Ureter (tissue), 1 donor: ENCODE results near the gene LACTBL1. TPM values are rescaled to one million over a fixed set of nuclear protein-coding genes. Genes with fewer than 3 reads are reported as not detected.

Source experiments
- DNase-seq: peaks from one replicate; pipeline ENCODE4 v3.0.0-alpha.2; 2020; ENCODE audit warnings: low spot score
- total RNA-seq: library from RNA; stranded (reverse); gene quantifications from one replicate; pipeline ENCODE4 v1.2.4, GENCODE V29; 2023
- donor health status: DM: yes; HTN: yes; CAD: no.

LACTBL1 gene
- total RNA-seq, 1 donor from 2014 or later: not detected

DNA sequence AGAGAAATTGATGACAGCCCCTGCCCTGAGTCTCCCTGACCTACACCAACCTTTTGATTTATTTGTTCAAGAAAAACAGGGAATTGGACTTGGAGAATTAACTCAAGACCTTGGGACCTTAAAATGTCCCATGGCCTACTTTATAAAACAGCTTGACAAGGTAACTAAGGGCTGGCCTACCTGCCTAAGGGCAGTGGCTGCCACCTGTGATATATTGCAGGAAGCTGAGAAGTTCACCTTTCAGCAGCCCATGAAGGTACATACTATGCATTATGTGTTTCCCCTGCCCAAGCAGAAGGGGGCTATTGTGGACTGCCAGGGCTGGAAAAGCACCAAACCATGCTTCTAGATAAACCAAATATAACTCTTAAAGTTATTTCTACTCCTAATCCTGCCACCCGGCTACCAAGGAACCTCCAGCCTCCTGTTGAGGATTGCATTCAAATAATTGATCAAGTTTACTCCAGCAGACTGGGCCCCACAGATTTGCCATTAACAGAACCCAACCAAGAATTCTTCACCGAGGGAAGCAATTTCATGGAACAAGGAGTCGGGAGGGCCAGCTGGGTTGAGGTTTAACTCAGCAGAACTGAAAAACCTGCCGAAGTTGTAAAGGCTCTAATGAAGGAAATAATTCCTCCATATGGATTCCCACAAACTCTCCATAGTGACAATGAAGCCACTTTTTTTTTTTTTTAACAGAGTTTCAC lies 28.2 kb downstream of the LACTBL1 start:
- no peak for DNase-seq

DNA sequence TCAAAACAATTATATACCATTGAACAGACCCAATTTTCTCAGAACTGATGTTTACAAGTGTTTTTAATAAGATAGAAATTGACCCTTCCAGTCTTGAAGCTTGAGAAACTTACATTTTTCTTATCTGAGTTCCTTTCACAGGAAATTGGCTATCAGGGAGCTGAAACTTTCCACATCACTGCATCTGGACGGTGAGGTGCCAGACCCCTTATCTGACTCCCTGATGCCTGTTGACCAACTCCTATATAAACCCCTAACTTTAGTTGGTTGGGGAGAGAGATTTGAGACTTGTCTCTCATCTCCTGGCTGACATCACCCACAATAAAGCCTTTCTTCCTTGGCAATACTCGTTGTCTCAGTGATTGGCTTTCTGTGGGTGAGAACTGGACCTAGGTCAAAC lies 31.4 kb downstream of the LACTBL1 start:
- no peak for DNase-seq

DNA sequence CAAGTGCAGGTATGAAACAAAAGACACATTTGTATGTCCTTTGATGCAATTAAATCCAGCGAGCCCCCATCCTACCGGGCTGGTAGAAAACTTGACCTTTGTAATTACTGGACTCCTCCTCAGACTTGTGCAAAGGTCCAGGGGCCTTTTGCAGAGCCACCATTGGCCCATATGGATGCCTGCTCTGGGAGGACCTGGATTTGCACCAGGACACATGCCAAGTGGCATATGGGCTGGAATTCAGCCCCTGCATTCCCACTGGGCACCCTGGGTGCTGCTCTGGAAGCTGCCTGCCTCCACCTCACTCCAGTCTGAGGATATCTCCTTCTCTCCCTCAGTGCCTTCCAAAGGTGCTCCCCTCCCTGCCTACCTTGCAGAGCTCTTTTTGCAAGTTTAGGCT lies 36.0 kb downstream of the LACTBL1 start:
- no peak for DNase-seq

DNA sequence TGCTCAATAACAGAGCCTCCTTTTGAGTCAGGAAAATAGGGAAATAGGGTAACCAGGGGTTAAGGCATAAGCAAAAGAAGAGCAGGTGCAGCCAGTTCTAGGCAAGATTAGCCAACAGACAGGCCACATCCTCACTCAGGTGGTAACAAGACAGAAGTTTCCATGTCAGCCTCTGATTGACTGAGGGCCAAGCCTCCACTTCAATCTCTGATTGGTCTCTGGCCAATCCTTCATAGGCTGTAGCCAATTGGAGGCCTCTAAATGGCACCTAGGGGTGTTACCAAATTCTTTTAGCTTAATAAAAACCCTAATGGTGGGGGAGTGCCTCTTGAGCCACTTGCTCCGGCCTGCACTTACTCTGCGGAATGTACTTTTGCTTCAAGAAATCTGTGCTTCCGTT lies 37.2 kb downstream of the LACTBL1 start:
- no peak for DNase-seq

DNA sequence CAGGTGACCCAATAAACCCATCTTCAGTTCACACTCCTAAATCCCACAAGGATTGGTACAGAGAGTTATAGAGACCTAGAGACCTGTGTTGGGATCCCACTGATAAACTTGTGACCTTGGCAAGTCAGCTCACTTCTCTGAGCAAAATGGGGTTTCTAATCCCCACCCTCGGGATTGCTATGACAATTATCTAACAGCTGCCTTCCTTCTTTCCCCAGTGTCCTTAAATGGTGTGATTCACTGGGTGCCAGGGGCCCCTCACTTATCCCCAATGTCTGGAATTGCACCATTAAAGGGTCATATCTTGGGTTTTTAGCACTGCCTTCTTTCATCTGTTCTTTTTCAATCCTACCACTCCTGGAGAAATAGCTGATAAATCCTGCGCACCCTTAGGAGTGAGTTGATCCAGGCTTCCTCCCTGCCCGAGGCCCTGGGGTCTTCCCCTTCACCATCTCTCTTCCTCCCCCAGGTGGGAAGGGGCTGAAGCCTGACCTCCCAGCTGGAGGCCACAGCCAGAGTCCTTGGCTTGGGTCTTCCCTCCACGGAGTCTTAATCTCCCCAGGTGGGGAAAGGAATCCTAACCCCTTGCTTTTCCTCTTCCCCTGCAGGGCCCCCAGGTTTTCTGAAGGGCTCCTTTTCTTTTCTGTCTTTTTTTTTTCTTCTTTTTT lies 39.7 kb downstream of the LACTBL1 start:
- no peak for DNase-seq

DNA sequence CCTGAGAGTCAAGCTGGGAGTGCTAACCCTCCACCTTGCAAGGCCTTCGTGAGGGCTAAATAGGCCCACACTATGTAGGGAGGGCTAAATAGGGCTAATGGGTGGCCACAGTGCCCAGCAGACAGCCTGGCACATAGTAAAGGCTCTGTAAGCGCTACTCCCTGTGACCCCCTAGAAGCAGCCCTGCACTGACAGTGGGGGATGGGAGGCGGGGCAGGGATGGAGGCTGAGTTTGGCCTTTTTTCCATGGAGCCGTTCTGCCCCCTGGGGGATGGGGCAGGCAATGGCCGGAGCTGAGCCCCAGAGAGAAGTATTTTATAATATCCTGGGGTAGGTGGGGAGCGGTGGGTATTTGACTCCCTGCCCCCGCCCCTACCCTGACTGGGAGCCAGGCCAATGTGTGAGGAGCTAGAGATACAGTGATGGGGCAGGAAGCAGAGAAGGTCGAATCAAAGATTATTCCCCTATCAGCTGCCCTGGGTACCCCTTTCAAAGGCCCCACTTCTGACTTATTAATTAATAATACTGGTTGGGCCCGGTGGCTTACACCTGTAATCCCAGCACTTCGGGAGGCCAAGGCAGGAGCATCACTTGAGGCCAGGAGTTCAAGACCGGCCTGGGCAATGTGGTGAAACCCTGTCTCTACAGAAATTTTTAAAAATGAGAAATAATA lies 42.3 kb downstream of the LACTBL1 start:
- DNase-seq: no peak

DNA sequence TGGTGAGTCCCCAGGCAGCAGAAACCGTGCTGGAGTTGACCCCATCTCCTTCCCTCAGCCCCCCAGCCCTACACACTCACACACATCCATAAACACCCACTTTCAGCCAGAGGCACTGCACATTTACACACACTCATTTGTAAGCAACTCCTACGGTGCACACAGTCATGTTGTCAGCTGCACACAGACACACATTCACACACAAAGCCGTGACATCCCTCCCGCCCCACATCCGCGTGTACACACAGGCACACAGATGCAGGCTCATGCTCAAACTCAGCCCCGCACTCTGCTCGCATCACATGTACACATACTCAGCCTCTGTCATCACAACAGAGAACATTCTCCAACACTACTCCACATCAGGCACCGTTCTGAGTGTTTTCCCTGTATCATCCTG lies 47.6 kb downstream of the LACTBL1 start:
- DNase-seq: no peak

DNA sequence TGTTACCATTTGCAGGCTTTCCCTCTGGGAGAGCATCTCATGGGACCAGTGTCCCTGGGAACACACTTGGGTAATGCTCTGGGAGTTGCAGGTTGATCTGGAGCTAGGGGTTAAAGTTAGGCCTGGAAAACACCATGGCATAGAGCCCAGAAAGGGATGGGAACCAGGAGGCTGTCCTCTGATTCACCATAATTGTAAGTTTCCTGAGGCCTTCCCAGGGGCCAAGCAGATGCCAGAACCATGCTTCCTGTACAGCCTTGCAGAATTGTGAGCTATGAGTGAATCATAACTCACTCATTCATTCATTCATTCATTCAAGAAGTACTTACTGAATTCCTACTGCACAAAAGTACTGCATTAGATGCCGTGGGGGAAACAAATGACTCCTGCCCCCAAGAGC lies 50.0 kb downstream of the LACTBL1 start:
- DNase-seq: no peak

DNA sequence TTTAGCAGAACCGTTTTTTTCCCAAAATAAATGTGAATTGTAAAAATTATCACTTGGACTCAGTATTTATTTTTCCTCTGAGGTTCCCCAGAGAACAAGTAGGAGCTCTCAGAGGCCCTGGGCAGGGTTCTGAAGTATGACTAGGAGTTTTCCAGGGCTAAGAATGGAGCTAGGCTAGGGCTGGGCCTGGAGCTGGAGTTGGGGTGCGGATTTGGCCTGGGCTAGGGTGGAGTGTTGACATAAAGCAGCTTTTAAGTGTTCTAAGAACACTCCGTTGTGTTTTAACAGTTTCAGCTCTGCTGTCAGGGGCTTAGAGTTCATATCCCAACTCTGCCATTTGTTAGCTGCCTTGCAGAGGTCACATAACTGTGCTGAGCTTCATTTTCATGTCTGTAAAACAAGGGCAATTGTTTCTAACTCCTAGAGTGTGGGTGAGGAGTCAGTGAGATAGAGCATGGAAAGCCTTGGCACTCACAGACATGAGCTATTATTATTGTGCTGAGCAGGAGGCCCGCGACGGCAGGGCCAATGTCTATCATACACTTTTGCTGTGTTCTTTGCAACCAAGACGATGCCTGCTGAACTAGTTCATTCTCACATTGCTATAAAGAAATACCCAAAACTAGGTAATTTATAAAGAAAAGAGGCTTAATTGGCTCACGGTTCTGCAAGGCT lies 51.1 kb downstream of the LACTBL1 start:
- DNase-seq: no peak

DNA sequence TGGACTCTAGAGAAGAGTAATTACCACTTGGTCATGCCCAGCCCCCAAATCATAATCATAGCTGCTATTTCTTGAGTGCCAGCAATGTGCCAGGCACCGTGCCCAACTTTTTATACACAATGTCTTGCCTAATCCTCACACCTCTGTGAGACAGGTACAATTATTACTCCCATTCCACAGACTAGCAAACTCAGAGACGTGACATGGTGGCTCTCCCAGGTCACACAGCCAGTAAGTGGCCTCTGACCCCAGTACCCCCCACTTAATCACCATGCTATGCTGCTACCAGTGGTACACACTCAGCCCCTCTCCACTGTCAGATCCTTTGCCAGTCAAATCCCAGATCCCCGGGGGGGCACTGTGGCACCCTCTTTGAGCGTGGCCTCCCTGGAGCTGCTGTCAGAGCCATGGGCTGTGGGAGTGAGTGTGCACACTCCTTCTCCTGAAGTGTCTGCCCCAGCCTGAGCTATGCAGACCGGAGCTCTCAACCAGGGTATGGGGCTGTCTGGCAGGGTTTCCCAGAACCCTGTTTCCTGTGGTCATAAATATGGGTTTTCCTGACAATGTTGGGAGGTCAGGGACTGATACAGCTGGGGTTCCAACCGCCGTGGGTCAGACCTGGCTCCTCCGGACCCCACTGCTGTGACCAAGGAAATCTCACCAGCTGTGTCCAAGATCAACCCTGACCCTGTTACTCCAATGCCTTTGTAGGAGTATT lies 51.8 kb downstream of the LACTBL1 start:
- no peak for DNase-seq

DNA sequence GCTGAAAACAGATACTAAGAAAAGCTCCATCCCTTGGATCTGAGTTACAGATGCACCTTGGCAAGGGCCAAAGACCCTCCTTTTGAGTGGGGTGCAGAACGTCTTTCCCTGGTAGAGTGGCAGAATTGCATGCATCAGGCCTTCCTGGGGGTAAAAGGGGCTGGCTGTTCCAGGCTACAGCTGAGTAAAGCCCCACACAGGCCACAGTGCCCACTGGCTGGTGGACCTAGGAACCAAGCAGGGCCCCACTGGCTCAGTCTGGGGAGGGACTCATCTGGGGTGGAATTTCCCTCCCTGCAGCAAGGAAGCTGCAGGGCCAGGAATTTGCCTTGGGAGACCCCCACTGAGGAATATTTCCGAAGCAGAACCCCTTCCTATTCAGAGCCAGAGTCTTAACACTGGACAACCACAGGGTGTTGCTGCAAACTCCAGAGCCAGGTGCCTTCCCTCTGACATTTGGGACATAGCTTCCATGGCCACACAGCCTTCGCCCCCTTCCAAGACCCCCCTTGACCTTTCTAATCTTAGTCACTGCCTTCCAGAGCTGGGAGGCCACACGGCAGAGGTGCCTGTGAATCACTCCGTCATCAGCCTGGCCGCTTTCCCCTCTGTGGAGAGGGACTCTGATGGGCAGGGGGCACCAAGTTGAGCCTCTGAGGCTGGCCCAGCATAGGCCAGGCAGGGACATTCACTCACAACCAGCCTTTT lies 52.5 kb downstream of the LACTBL1 start:
- DNase-seq: no peak

DNA sequence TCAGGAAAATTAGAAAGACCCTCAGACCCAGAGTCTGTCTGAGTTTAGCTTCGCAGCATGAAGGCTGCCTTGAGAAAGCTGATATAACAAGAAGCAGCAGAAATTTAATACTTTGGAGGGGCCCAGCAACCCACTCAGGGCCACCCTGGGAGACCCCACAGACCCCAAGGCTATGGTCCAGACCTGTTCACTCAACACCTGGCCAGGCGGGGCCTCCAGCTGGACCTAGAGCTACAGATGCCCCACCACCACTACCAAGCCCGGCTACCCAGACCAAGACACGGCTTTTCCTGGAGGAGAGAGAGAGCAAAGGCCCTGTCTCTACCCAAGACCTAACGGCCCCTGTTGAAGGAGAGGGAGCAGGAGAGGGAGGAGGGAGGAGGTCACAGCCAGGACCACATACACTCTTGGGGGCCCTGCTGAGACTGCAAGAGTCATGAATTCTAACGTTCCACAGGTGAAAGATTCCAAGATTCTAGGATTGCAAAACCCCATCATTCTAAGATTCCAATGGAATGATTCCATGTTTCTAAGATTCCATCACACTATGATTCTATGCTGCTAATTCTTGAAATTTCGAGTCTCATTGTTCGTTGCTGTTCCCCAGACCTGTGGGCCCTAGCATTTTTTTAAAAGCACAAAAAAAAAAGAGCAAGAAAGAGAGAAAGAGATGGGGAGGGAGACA lies 53.2 kb downstream of the LACTBL1 start:
- DNase-seq: no peak

DNA sequence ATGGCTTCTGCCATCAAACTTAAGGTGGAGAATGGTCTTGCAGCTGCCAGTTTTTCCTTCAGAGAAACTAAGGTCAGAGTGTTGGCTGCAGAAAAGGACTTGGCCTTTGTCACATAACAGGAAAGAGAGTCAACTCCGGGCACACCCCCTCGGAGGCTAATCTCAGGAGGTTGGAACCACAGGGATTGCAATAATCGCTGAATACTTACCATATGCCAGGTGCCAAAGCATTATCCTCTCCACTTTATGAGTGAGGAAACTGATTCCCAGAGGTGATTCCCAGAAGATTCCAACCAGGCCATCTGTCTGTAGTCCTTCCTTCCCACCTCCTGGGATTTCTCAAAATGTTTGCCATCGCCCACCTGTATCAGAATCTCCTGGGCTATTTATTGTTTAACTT lies 54.0 kb downstream of the LACTBL1 start:
- no peak for DNase-seq

DNA sequence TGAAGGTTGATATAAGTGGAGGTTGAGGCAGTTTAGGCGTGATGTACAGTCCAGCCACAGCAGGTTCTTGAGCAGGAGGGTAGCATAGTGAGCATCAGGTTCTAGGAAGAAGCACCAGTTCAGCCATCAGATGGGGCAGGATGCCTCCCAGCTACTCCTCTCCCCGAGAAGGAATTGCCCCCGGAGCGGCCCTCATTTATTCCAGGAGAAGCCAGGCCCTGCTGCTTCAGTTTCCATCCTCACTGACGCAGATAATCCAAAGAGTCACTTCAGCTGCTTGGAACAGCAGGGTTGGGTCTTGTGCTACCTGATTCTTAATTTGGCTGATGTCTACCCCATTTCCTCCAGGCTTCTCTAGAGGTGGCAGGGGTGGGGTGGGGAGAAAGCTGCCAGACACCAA lies 54.7 kb downstream of the LACTBL1 start:
- no peak for DNase-seq

DNA sequence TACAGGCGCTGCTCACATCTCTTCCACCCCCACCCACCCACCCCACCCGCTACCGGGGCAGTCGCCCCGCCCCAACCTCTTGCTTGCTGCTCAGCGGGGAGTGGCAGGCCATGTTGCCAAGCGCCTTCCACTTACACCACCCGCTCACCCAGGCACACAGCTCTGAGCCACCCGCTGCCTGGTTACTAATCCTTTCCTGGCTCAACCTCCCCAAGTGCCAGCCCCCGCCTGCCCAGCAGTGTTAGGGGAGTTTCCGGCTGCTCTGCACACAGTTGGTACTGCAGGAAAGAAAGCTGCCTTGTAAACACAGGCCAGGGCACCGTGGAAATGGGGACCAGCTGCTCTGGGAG lies 56.2 kb downstream of the LACTBL1 start:
- peak; percentile 63 for DNase-seq

DNA sequence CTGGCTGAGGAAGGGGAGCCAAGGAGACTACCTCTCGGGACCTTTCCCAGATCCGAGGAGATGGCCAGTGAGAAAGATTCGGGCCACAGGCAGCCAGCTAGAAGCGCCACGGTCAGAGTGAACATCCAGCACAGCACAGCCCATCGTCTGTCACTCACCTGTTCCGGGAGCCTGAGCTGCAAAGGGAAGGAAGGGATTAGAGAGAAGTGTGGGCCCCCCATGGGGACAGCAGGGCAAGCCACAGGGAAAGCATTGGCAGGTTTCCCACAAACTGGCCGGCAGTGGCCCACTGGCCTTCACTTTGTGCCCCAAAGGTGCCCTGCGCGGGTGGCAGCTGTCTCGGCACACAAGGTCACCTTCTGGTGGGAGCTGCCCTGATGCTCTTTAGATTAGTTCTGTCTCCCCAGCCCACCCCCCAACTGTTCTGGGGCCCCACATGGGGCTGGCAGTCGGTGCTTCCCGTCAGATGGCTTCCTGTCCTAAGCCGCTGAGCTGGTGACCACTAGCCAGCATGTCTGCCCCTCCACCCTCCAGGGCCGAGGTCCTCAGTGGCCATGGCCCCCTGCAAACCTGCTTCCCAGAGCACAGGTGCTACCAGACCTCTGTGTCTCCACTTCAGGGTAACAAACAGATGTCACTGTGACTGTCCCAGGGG lies 56.7 kb downstream of the LACTBL1 start:
- no peak for DNase-seq

DNA sequence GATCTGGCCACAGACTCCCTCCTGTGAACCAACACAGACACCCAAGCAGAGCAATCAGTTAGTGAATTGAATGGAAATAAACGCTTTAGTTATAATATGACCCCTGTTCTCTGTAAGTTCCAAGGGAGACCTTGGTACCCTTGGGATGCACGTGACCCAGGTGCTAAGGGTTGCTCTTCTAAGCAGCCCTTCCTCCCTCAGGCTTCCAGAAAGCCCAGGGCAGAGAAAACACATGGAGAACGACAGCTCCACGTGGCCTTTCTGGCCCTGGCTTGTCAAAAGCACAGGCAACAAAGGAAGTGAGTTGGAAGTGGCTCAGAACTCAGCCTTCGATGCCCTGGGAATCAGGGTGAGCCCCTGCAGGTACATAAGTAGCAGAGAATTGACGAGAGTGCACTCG lies 57.4 kb downstream of the LACTBL1 start:
- DNase-seq: no peak

DNA sequence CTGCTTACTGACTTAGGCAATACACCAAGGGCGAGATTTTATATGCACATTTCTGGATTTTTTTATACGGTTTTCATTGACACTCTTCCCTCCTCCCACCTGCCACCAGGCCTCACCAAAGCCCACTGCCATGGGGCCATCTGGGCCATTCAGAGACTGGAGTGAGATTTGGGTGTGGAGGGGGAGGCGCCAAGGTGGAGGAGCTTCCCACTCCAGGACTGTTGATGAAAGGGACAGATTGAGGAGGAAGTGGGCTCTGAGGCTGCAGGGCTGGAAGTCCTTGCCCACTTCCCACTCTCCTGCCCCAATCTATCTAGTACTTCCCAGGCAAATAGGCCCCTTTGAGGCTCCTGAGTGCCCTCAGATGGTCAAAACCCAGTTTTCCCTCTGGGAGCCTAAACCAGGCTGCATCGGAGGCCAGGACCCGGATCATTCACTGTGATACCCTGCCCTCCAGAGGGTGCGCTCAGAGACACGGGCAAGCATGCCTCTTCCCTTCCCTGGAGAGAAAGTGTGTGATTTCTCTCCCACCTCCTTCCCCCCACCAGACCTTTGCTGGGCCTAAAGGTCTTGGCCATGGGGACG lies 57.9 kb downstream of the LACTBL1 start:
- DNase-seq: no peak

DNA sequence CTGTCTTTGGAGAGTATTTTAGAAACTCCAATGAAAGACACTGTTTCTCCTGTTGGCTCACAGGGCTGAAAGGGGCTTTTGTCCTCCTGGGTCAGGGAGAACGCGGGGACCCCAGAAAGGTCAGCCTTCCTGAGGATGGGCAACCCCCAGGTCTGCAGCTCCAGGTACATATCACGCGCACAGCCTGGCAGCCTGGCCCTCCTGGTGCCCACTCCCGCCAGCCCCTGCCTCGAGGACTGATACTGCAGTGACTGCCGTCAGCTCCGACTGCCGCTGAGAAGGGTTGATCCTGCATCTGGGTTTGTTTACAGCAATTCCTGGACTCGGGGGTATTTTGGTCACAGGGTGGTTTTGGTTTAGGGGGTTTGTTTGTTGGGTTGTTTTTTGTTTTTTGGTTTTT lies 58.5 kb downstream of the LACTBL1 start:
- DNase-seq: no peak
